Measurements from ENCODE around the gene PITX1.

The PITX1 gene

DNA sequence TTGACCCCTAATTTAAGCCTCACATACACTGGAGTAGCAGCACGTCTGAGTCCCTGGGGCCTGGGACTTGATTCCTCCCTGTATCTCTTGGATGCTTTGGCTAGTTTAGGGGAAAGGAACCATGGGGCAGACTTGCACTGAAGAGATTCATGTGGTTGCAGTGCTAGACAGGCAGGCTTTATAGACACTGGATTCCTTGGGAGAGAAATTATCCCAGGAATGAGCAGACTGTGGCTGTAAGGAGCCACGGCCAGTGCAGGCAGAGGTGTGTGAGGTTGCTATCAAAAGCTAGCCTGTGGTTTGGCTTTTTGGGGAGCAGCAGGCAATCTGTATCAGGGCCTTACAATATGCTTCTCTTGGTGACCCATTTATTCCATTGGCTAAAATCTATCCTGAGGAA, 20.5 kb upstream of the PITX1 start:
- Histone ChIP-seq H3K4me3 (ENCODE audit: low read depth, low read length) (no peak overlapping the region), H3K27me3 (peaks cover 8% of the 10 kb centered on the region; the same call in 1 of the 2 replicates), H3K4me1 (no peaks in the 10 kb centered on the region)

DNA sequence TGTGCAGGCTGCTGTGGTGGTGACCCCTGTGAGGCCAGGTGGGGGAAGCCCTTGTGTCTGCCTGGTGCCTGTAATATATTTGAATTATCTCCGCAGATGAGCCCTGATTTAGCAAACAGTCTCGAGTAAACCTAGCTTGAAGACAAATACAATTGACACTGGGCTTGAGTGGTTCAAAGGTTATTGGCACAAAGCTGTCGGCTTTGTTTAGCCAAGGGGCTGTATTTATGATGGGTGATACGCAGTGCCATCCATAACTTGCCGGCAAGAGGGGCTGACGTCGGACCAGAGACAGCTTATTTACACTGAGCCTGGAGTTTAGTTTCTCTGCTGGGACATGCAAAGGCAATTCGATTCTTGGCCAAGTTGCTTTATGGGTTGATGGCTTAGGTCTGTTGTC, 20.0 kb upstream of the PITX1 start:
- H3K9me3 ChIP-seq = no peaks in the 10 kb centered on the region
- DNase-seq = no peak
- TF ChIP-seq, protein P1, sequence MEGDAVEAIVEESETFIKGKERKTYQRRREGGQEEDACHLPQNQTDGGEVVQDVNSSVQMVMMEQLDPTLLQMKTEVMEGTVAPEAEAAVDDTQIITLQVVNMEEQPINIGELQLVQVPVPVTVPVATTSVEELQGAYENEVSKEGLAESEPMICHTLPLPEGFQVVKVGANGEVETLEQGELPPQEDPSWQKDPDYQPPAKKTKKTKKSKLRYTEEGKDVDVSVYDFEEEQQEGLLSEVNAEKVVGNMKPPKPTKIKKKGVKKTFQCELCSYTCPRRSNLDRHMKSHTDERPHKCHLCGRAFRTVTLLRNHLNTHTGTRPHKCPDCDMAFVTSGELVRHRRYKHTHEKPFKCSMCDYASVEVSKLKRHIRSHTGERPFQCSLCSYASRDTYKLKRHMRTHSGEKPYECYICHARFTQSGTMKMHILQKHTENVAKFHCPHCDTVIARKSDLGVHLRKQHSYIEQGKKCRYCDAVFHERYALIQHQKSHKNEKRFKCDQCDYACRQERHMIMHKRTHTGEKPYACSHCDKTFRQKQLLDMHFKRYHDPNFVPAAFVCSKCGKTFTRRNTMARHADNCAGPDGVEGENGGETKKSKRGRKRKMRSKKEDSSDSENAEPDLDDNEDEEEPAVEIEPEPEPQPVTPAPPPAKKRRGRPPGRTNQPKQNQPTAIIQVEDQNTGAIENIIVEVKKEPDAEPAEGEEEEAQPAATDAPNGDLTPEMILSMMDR (IDR thresholded peaks at IDR 0.05; ENCODE audit: low read depth, low read length) = no peak
- H3K27me3 ChIP-seq = peaks cover 8% of the 10 kb centered on the region; the same call in 1 of the 2 replicates
- H3K36me3 ChIP-seq = no peaks in the 10 kb centered on the region
- H3K4me3 ChIP-seq (ENCODE audit: low read depth, low read length) = no peak overlapping the region
- H3K4me1 ChIP-seq = no peaks in the 10 kb centered on the region

More for the DNA sequence above, 20.5 kb upstream of the PITX1 start:
- H3K9me3 ChIP-seq = no peaks in the 10 kb centered on the region
- TF ChIP-seq, protein P1 (IDR thresholded peaks at IDR 0.05; ENCODE audit: low read depth, low read length) = no peak
- no peaks in the 10 kb centered on the region for H3K36me3 ChIP-seq
- no peak for DNase-seq

DNA sequence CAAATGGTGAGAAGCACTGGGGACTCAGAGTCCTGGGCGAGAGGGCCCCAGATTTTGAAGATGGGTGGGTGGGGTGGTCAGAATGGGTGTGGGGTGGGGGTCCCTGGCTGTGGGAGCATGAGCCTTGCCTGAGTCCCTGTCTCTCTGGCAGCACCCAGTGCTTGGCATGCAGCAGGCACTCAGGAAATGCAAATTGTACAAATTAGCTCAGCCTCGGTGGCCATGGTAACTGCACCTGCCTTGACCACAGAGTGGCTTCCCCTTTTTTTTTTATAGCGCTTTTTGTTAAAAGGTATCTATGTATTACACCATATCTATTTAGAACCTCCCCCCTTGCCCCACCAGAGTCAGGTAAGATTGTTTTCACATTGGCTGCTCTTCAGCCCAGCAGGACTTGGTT, 19.2 kb upstream of the PITX1 start:
- no peak overlapping the region for H3K4me3 ChIP-seq (ENCODE audit: low read depth, low read length)
- no peak for DNase-seq
- no peaks in the 10 kb centered on the region for H3K36me3 ChIP-seq
- TF ChIP-seq, protein P1 (IDR thresholded peaks at IDR 0.05; ENCODE audit: low read depth, low read length) = no peak
- no peaks in the 10 kb centered on the region for H3K4me1 ChIP-seq
- peaks cover 8% of the 10 kb centered on the region; the same call in 1 of the 2 replicates for H3K27me3 ChIP-seq
- no peaks in the 10 kb centered on the region for H3K9me3 ChIP-seq

DNA sequence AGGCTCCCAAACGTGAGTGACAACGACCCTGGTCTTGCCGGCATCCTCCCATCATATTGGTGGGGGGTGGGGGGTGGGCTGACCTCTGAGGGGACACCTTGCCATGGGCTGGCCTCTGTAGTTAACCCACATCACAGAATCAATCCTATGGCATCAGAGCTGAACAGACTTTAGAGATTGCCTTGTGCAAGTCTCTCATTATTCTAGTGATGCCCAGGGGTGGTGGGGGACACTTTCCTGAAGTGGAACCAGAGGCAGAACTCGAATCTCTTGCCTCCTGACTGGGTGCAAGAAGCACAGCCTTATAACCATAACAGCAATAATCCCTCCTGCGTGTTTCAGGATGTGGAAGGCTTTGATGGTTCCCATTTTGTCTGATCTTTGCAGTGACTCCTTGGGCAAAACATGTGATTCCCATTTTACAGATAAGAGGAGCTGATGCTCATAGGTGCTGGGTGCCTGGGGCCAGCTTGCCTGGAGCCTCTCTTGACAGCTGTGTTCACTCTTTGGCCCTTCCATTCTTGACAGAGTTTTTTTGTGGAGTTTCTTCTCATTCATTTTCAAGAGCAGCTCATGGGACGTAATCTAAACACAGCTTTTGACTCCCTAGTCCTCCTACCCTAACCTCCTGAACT, 18.6 kb upstream of the PITX1 start:
- Histone ChIP-seq H3K9me3 (no peaks in the 10 kb centered on the region), H3K36me3 (no peaks in the 10 kb centered on the region), H3K4me1 (no peaks in the 10 kb centered on the region), H3K27me3 (peaks cover 8% of the 10 kb centered on the region; the same call in 1 of the 2 replicates), H3K4me3 (ENCODE audit: low read depth, low read length) (no peak overlapping the region)
- TF ChIP-seq, protein P1 (IDR thresholded peaks at IDR 0.05; ENCODE audit: low read depth, low read length) = no peak
- DNase-seq = no peak

DNA sequence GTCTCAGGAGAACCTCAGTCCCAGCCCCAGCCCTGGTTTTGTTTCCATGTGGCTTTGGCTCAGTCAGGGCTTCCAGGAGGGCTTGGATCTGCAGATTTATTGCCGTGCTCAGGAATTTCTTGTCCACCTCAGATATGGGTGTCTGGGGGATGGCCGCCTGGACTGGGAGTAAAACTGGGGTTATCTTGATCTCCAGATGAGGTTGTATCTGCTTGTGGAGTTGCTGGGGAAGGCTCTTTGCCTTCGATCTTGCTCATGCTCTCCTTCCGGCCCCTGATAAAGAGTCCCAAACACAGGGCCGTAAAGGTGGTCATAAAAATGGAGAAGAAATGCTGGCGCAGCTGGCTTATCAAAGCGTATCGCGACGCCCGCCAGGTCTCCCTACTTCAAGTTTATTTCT, 17.8 kb upstream of the PITX1 start:
- H3K4me3 ChIP-seq (ENCODE audit: low read depth, low read length) = no peak overlapping the region
- H3K36me3 ChIP-seq = no peaks in the 10 kb centered on the region
- no peaks in the 10 kb centered on the region for H3K9me3 ChIP-seq
- H3K4me1 ChIP-seq = no peaks in the 10 kb centered on the region
- H3K27me3 ChIP-seq = peaks cover 8% of the 10 kb centered on the region; the same call in 1 of the 2 replicates
- TF ChIP-seq, protein P1 (IDR thresholded peaks at IDR 0.05; ENCODE audit: low read depth, low read length) = no peak
- no peak for DNase-seq

DNA sequence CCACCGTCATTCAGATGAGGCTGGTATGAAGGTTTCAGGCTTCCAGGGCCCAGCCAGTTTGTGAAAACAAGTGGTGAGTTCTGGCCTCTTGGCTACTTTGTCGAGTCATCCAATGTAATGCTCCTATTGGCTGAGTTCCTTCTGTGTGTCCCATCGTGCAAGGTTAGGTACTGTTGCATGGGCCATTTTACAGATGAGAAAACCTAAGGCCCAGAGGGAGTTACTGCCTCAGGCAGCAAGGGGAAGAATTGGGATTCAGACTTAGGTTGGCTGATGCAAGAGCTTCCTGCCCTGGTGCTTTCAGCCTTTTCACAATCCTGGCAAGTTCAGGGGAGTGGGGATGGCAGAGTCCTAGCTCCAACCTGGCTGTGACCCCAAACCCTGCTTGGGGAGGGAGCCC, 17.4 kb upstream of the PITX1 start:
- Histone ChIP-seq H3K36me3 (no peaks in the 10 kb centered on the region), H3K4me1 (no peaks in the 10 kb centered on the region), H3K27me3 (peaks cover 8% of the 10 kb centered on the region; the same call in 1 of the 2 replicates), H3K4me3 (ENCODE audit: low read depth, low read length) (no peak overlapping the region), H3K9me3 (no peaks in the 10 kb centered on the region)
- TF ChIP-seq, protein P1 (IDR thresholded peaks at IDR 0.05; ENCODE audit: low read depth, low read length) = no peak
- no peak for DNase-seq
